Measurements from ENCODE around the gene TPD52L2. TPM values are rescaled to one million over a fixed set of nuclear protein-coding genes. Genes with fewer than 3 reads are reported as not detected.

TPD52L2 gene
- total RNA-seq, 1 donor from 2014 or later = 88.1 TPM

DNA sequence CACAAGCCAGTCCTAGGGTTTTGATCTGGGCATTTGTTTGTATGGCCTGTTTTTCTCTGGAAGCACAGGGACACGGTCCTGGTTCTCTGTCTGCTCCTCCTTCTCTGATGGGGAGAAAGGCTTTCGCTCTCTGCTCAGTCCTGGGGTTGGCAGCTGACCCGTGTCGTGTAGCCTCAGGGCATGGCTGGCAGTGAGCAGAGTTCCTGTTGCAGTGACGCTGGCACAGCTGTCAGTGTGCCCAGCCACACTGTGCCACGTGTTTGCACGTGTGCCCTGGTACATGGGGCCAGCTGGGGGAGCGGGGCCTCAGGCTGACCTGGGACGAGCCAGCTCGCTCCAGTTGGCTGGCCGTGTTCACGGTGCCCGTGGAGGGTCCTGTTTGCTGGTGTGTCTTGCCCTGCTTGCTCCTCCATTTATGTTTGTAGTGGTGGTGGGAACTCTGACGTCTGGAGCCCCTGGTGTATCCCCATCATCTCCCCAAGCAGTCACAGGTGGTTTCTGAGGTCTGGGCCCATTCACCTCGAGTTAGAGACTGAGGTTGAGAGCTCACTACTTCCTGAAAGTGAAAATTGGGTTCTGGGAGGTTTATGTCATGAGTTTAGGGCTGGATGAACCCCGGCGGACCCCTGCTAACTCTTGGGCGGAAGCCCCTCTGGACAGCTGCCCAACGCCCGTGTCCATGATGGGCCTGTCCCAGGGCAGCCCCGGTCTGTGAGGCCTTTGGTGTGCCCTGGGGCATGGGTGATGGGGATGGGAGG lies 19.6 kb downstream of the TPD52L2 start:
- peaks cover 4% of the 10 kb centered on the region for H3K36me3 Mint-ChIP-seq (ENCODE audit: insufficient read depth)
- TF ChIP-seq, protein P1, sequence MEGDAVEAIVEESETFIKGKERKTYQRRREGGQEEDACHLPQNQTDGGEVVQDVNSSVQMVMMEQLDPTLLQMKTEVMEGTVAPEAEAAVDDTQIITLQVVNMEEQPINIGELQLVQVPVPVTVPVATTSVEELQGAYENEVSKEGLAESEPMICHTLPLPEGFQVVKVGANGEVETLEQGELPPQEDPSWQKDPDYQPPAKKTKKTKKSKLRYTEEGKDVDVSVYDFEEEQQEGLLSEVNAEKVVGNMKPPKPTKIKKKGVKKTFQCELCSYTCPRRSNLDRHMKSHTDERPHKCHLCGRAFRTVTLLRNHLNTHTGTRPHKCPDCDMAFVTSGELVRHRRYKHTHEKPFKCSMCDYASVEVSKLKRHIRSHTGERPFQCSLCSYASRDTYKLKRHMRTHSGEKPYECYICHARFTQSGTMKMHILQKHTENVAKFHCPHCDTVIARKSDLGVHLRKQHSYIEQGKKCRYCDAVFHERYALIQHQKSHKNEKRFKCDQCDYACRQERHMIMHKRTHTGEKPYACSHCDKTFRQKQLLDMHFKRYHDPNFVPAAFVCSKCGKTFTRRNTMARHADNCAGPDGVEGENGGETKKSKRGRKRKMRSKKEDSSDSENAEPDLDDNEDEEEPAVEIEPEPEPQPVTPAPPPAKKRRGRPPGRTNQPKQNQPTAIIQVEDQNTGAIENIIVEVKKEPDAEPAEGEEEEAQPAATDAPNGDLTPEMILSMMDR (IDR thresholded peaks at IDR 0.05; ENCODE audit: unreplicated experiment) = no peak
- no peak for DNase-seq (ENCODE audit: low spot score, unreplicated experiment)
- no peaks in the 10 kb centered on the region for H3K4me1 Mint-ChIP-seq (ENCODE audit: low read depth)
- H3K27ac Mint-ChIP-seq = no peak overlapping the region
- H3K4me3 Mint-ChIP-seq (ENCODE audit: low read depth) = no peak overlapping the region
- no peaks in the 10 kb centered on the region for H3K27me3 Mint-ChIP-seq
- no peaks in the 10 kb centered on the region for H3K9me3 Mint-ChIP-seq (ENCODE audit: low read depth)

DNA sequence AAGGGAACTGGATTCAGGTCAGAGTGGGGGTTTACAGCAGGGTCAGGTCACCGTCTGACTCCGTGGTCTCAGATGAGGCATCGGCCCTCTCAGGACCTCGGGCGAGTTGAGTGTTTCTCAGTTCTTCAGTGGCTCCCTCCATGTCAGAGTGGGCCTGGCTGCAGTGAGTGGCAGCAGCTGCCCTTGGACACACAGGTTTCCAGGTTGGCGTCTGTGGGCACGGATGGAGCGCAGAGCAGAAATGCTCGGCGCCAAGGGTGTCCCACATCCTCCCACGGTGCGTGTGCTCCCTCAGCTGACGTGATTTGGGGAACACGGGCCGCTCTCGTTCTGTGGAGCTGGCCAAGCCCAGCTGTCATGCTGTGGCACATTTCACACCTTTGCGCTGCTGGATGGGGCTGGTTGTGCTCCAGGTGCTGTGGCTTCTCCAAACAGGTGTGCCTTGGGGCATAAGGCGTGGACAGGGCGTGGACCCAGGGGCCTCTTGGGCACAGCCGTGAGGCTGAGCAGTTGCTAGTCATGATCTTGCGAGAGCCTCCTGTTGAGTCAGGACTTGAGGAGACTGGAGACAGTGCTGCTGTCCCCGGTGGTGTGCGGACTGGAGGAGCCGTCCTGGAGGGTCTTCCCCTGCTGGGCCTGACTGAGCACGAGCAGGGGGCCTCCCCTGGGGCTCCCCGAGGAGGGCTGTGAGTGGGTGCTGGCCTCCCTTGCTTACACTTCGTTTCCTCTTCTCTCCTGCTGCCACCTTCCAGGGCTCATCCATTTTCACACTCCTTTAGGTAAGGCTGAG lies 20.4 kb downstream of the TPD52L2 start:
- Mint-ChIP-seq H3K27ac (no peak overlapping the region), H3K4me3 (ENCODE audit: low read depth) (no peak overlapping the region), H3K27me3 (no peaks in the 10 kb centered on the region), H3K4me1 (ENCODE audit: low read depth) (no peaks in the 10 kb centered on the region), H3K9me3 (ENCODE audit: low read depth) (no peaks in the 10 kb centered on the region), H3K36me3 (ENCODE audit: insufficient read depth) (peaks cover 4% of the 10 kb centered on the region)
- DNase-seq (ENCODE audit: low spot score, unreplicated experiment) = no peak
- TF ChIP-seq, protein P1 (IDR thresholded peaks at IDR 0.05; ENCODE audit: unreplicated experiment) = no peak

DNA sequence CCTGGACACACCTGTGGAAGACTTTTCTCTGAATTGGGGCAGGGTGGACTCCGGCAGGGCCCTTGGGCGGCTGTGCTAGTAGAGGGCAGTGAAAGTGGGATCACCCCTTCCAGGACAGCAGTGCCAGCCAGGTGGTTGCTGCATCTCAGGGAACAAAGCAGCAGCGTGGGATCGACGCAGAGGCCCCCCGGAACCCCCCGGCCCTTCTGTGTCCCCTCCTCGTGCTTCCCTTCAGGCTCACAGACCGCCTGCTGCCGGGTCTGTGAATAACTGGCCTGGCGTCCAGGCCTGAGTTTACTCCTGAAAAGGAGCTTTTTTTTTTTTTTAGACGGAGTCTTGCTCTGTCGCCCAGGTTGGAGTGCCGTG lies 21.0 kb downstream of the TPD52L2 start:
- Mint-ChIP-seq H3K4me3 (ENCODE audit: low read depth) (no peak overlapping the region), H3K27ac (no peak overlapping the region), H3K27me3 (no peaks in the 10 kb centered on the region), H3K9me3 (ENCODE audit: low read depth) (no peaks in the 10 kb centered on the region), H3K36me3 (ENCODE audit: insufficient read depth) (peaks cover 6% of the 10 kb centered on the region), H3K4me1 (ENCODE audit: low read depth) (no peaks in the 10 kb centered on the region)
- TF ChIP-seq, protein P1 (IDR thresholded peaks at IDR 0.05; ENCODE audit: unreplicated experiment) = no peak
- DNase-seq (ENCODE audit: low spot score, unreplicated experiment) = no peak

DNA sequence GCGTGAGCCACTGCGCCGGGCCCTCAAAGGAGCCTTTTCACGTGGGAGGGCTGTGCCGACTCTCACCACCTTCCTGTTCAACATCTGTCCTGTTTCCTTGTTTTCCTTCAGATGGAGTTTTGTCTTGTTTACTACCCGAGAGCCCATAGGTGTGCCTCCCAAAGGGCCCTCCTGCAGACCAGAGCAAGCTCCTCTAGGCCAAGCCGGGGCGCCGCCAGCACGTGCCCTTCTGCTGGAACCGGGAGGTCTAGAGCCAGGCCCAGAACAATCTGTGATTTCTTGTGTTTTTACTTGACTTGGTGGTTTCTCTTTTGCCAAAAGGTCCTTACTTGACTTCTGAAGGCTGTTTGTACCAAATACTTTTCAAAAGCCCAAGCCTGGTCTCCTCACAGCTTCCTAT lies 21.9 kb downstream of the TPD52L2 start:
- Mint-ChIP-seq H3K27me3 (no peaks in the 10 kb centered on the region), H3K4me3 (ENCODE audit: low read depth) (no peak overlapping the region), H3K9me3 (ENCODE audit: low read depth) (no peaks in the 10 kb centered on the region), H3K4me1 (ENCODE audit: low read depth) (no peaks in the 10 kb centered on the region), H3K27ac (no peak overlapping the region), H3K36me3 (ENCODE audit: insufficient read depth) (peaks cover 6% of the 10 kb centered on the region)
- DNase-seq (ENCODE audit: low spot score, unreplicated experiment) = no peak
- TF ChIP-seq, protein P1 (IDR thresholded peaks at IDR 0.05; ENCODE audit: unreplicated experiment) = no peak

GRCh38 chr20:63889241-63890200 lies 24.5 kb downstream of the TPD52L2 start:
- no peak for DNase-seq (ENCODE audit: low spot score, unreplicated experiment)
- Mint-ChIP-seq H3K4me1 (ENCODE audit: low read depth) (peaks cover 4% of the 10 kb centered on the region), H3K27ac (no peak overlapping the region), H3K9me3 (ENCODE audit: low read depth) (no peaks in the 10 kb centered on the region), H3K27me3 (no peaks in the 10 kb centered on the region), H3K36me3 (ENCODE audit: insufficient read depth) (peaks cover 6% of the 10 kb centered on the region), H3K4me3 (ENCODE audit: low read depth) (no peak overlapping the region)
- TF ChIP-seq, protein P1 (IDR thresholded peaks at IDR 0.05; ENCODE audit: unreplicated experiment) = no peak
